Esophagus squamous epithelium (tissue), 4 donors: ENCODE measurements around the gene CCDC92.

ENCODE experiments used
- POLR2A ChIP-seq, 4 donors: fragments of 450-650 bp; IDR thresholded peaks; one replicate each; pipeline ENCODE4 v1.6.1; 2017; ENCODE audit warnings: antibody characterized with exemption in 4 of 4, mild to moderate bottlenecking in 4 of 4, moderate library complexity in 3 of 4
- TF ChIP-seq, protein P1 (sequence below), 6 experiments: fragments of 450-650 bp in 4 of 6; fragments of 200-600 bp in 2 of 6; sonication (generic) in 2 of 6; IDR thresholded peaks; one replicate each; pipeline ENCODE4 v1.5.1; 2016 to 2019; ENCODE audit warnings: antibody characterized with exemption in 6 of 6, mild to moderate bottlenecking in 4 of 6, moderate library complexity in 4 of 6

DNA sequence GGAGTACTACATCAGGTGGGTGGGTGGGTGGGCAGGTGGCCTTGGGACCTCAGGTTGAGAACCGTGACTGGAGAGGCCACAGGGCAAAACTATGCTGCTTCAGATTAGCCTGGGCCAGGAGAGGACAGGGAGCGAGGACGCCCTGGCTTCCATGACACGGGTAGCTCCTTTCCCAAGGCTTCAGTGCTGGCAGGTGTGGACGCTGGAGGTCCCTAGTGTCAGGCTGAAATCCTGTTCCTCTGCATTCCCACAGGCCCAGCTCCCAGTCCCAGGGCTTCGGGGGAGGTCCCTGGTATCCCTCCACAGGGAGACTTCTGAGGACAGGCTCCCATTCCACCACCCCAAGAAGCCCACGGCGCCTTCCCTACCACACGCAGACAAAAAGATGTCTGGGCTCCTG is 31.6 kb downstream of the CCDC92 start:
- TF ChIP-seq, protein P1, sequence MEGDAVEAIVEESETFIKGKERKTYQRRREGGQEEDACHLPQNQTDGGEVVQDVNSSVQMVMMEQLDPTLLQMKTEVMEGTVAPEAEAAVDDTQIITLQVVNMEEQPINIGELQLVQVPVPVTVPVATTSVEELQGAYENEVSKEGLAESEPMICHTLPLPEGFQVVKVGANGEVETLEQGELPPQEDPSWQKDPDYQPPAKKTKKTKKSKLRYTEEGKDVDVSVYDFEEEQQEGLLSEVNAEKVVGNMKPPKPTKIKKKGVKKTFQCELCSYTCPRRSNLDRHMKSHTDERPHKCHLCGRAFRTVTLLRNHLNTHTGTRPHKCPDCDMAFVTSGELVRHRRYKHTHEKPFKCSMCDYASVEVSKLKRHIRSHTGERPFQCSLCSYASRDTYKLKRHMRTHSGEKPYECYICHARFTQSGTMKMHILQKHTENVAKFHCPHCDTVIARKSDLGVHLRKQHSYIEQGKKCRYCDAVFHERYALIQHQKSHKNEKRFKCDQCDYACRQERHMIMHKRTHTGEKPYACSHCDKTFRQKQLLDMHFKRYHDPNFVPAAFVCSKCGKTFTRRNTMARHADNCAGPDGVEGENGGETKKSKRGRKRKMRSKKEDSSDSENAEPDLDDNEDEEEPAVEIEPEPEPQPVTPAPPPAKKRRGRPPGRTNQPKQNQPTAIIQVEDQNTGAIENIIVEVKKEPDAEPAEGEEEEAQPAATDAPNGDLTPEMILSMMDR (IDR thresholded peaks at IDR 0.05): no peak
- TF ChIP-seq POLR2A (IDR thresholded peaks at IDR 0.05): no peak
